Measurements from ENCODE around the gene VSTM2L. TPM values are rescaled to one million over a fixed set of nuclear protein-coding genes. Genes with fewer than 3 reads are reported as not detected.

The VSTM2L gene
- total and polyA plus RNA-seq, 2 donors (not counting 3 experiments of a cell fraction or from before 2014, with no cell fraction given) = 0.18 TPM; not detected in 1

DNA sequence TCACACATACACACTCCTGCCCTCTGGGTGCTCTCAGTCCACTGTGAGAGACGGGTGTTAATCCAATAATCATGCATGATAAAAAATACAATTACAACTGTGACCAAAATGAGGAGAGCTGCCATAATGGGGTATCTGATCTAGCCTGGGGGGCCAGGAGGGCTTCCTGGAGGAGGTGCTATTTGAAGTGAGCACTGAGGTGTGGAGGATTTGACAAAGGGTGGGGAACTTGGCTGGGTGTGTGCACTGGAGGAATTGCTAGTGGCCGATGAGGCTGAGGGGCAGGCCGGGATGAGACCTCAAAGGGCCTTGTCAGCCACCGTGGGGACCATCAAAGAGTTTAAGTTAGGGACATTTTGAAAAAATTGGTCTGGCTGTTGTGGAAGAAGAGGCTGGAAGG, 34.8 kb downstream of the VSTM2L start:
- H3K79me2 ChIP-seq (ENCODE audit: control insufficient read depth, insufficient read depth, low read length) = no peaks in the 10 kb centered on the region
- no peak overlapping the region for H3K4me2 ChIP-seq (ENCODE audit: insufficient read depth, low read length)
- ChIA-PET CTCF (interaction anchor here (0.5 to 1.2 kb wide), 3 partner anchors 55 to 1466 kb away, joined by 3 to 5 read pairs (median 3); no protein-coding TSS in a partner anchor), POLR2A (no interaction called here)
- BruUV-seq (replicated peaks) = no TSS peak
- DNase-seq (ENCODE audit: low read depth, low spot score) (no peak), FAIRE-seq (no peak)
- peaks cover 0 to 3% of the 10 kb centered on the region in 2 experiments for H3K27me3 ChIP-seq (ENCODE audit: control insufficient read depth in 2 of 2, insufficient read depth in 2 of 2, low read length in 2 of 2)
- dilution Hi-C loops (cut with MboI; ENCODE audit: extremely low pct_ligation_motif_present, low sequenced_read_pairs) = no loop called here
- no peak overlapping the region for H3K27ac ChIP-seq (ENCODE audit: insufficient read depth, low read depth, low read length)
- no peak overlapping the region for H3K4me3 ChIP-seq (replicated peaks in 1 of 3; ENCODE audit: insufficient read depth in 1 of 3, low read depth in 1 of 3, low read length in 3 of 3)
- no peaks in the 10 kb centered on the region for H3K9me1 ChIP-seq (replicated peaks; ENCODE audit: control insufficient read depth, extremely low read depth, insufficient read depth, low read length)
- no peak for TF ChIP-seq FOS (IDR thresholded peaks at IDR 0.05; ENCODE audit: borderline replicate concordance, insufficient read depth, low read length)
- TF ChIP-seq GATA2 (IDR thresholded peaks at IDR 0.05; ENCODE audit: insufficient read depth, insufficient read length, low read depth, low read length) = no peak
- TF ChIP-seq POLR2A (IDR thresholded peaks at IDR 0.05; ENCODE audit: low read depth, low read length) = no peak
- no peak for TF ChIP-seq MAX (IDR thresholded peaks at IDR 0.05; ENCODE audit: insufficient read depth, insufficient read length)
- no peak for TF ChIP-seq EZH2 (IDR thresholded peaks at IDR 0.05; ENCODE audit: borderline replicate concordance, low read depth, low read length, severe bottlenecking)
- no peak overlapping the region for H2AFZ ChIP-seq (ENCODE audit: low read depth, low read length)
- H3K4me1 ChIP-seq (ENCODE audit: control insufficient read depth, extremely low read depth, insufficient read depth, low read length) = no peaks in the 10 kb centered on the region
- no peaks in the 10 kb centered on the region for H3K36me3 ChIP-seq (ENCODE audit: control insufficient read depth in 2 of 2, extremely low read depth in 1 of 2, insufficient read depth in 2 of 2, low read length in 2 of 2)
- H3K9me3 ChIP-seq (replicated peaks; ENCODE audit: control insufficient read depth, insufficient read depth, low read length) = no peaks in the 10 kb centered on the region
- no peaks in the 10 kb centered on the region for H4K20me1 ChIP-seq (replicated peaks; ENCODE audit: control insufficient read depth, extremely low read depth, insufficient read depth, low read length)
- H3K9ac ChIP-seq (replicated peaks; ENCODE audit: extremely low read depth, insufficient read depth, low read length) = no peak overlapping the region
- intact Hi-C loops (cut with micrococcal nuclease) = no loop called here

DNA sequence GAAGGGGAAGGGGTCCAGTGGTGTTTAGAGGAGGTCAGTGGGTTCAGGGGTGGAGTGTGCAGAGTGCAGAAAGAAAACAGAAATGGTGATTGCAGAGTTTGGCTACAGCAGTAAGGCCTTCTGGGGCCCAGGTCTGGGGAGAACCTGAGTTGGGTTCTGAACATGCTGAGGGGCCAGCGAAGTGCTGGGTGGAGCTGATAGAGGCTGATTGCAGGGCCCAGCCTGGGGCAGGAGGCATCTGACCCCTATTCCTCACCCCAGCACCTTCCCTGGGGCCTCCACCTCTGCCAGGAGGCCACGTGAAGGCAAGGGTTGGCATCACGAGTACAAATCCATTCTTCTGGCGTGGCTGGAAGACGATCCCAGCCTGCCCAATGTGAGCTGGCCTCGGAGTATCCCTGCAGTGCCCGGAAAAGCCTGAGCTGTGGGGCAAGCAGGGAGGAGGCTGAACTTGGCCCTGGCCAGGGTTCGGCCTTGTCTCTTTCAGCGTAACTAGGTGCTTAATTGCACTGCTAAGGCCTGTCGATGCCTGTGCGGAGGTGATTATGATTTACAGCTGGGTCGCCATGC, 35.3 kb downstream of the VSTM2L start:
- no peaks in the 10 kb centered on the region for H3K9me3 ChIP-seq (replicated peaks; ENCODE audit: control insufficient read depth, insufficient read depth, low read length)
- dilution Hi-C loops (cut with MboI; ENCODE audit: extremely low pct_ligation_motif_present, low sequenced_read_pairs) (no loop called here), intact Hi-C loops (cut with micrococcal nuclease) (no loop called here)
- no peak for FAIRE-seq
- ChIA-PET CTCF (interaction anchor here (1.1 to 1.2 kb wide), 2 partner anchors 11 to 54 kb away, joined by 4 to 5 read pairs; no protein-coding TSS in a partner anchor), POLR2A (interaction anchor here (0.5 kb wide), 1 partner anchor 837 kb away, joined by 3 read pairs; no protein-coding TSS in a partner anchor)
- H3K4me2 ChIP-seq (ENCODE audit: insufficient read depth, low read length) = no peak overlapping the region
- no peak overlapping the region for H3K4me3 ChIP-seq (replicated peaks in 1 of 3; ENCODE audit: insufficient read depth in 1 of 3, low read depth in 1 of 3, low read length in 3 of 3)
- H3K9me1 ChIP-seq (replicated peaks; ENCODE audit: control insufficient read depth, extremely low read depth, insufficient read depth, low read length) = no peaks in the 10 kb centered on the region
- H3K27ac ChIP-seq (ENCODE audit: insufficient read depth, low read depth, low read length) = no peak overlapping the region
- no peak for TF ChIP-seq EZH2 (IDR thresholded peaks at IDR 0.05; ENCODE audit: borderline replicate concordance, low read depth, low read length, severe bottlenecking)
- no peak for TF ChIP-seq CTCF (IDR thresholded peaks at IDR 0.05; ENCODE audit: extremely low read depth in 1 of 2, insufficient read depth in 1 of 2, low read depth in 1 of 2, low read length in 2 of 2)
- TF ChIP-seq POLR2AphosphoS5 (IDR thresholded peaks at IDR 0.05; ENCODE audit: insufficient read depth, low read depth, low read length) = no peak
- no peak for TF ChIP-seq GATA2 (IDR thresholded peaks at IDR 0.05; ENCODE audit: insufficient read depth, insufficient read length, low read depth, low read length)
- no peak for TF ChIP-seq MAX (IDR thresholded peaks at IDR 0.05; ENCODE audit: insufficient read depth, insufficient read length)
- no peak for TF ChIP-seq POLR2A (IDR thresholded peaks at IDR 0.05; ENCODE audit: low read depth, low read length)
- TF ChIP-seq MYC (IDR thresholded peaks at IDR 0.05; ENCODE audit: low read depth, low read length) = no peak
- no peak for TF ChIP-seq JUN (IDR thresholded peaks at IDR 0.05; ENCODE audit: borderline replicate concordance, insufficient read depth, insufficient read length, low read depth)
- no peak for TF ChIP-seq FOS (IDR thresholded peaks at IDR 0.05; ENCODE audit: borderline replicate concordance, insufficient read depth, low read length)
- H3K4me1 ChIP-seq (ENCODE audit: control insufficient read depth, extremely low read depth, insufficient read depth, low read length) = no peaks in the 10 kb centered on the region
- no peaks in the 10 kb centered on the region for H3K36me3 ChIP-seq (ENCODE audit: control insufficient read depth in 2 of 2, extremely low read depth in 1 of 2, insufficient read depth in 2 of 2, low read length in 2 of 2)
- H3K9ac ChIP-seq (replicated peaks; ENCODE audit: extremely low read depth, insufficient read depth, low read length) = no peak overlapping the region
- H2AFZ ChIP-seq (ENCODE audit: low read depth, low read length) = no peak overlapping the region
- H3K27me3 ChIP-seq (ENCODE audit: control insufficient read depth in 2 of 2, insufficient read depth in 2 of 2, low read length in 2 of 2) = no peaks in the 10 kb centered on the region
- H4K20me1 ChIP-seq (replicated peaks; ENCODE audit: control insufficient read depth, extremely low read depth, insufficient read depth, low read length) = no peaks in the 10 kb centered on the region
- BruUV-seq (replicated peaks) = no TSS peak
- DNase-seq (ENCODE audit: low read depth, low spot score) = no peak
- H3K79me2 ChIP-seq (ENCODE audit: control insufficient read depth, insufficient read depth, low read length) = no peaks in the 10 kb centered on the region
